GM19452 (cell line): ENCODE data around the gene ADISSP.

ENCODE experiments used
- ATAC-seq: cut with Tn5 transposase; IDR thresholded peaks from one replicate; pipeline ENCODE4 v1.9.1; 2021; ENCODE audit not compliant: unreplicated experiment

ADISSP gene

GRCh38 chr20:3739054-3739925 is 28.3 kb downstream of the ADISSP start:
- ATAC-seq, result no peak

GRCh38 chr20:3738111-3739053 is 29.2 kb downstream of the ADISSP start:
- no peak for ATAC-seq

- ATAC-seq, result no peak
Measured at GRCh38 chr20:3735768-3736167, 31.8 kb downstream of the ADISSP start.

GRCh38 chr20:3734111-3734843 is 33.3 kb downstream of the ADISSP start:
- no peak for ATAC-seq

GRCh38 chr20:3733119-3733995 is 34.2 kb downstream of the ADISSP start:
- ATAC-seq, result no peak

GRCh38 chr20:3732327-3733118 is 35.0 kb downstream of the ADISSP start, which contains the start of gene HSPA12B:
Gene HSPA12B (plus strand): TSS chr20:3732685. CDS start chr20:3738675, 5,990 bp downstream.
- ATAC-seq, result no peak

- ATAC-seq, result no peak
Measured at GRCh38 chr20:3731944-3732326, 35.6 kb downstream of the ADISSP start.

- no peak for ATAC-seq
Measured at GRCh38 chr20:3730803-3731672, 36.5 kb downstream of the ADISSP start.

GRCh38 chr20:3729811-3730540 is 37.6 kb downstream of the ADISSP start:
- no peak for ATAC-seq

GRCh38 chr20:3729378-3729777 is 38.2 kb downstream of the ADISSP start:
- no peak for ATAC-seq

- no peak for ATAC-seq
Measured at GRCh38 chr20:3728876-3729275, 38.7 kb downstream of the ADISSP start.

GRCh38 chr20:3728354-3728753 is 39.2 kb downstream of the ADISSP start:
- no peak for ATAC-seq

- no peak for ATAC-seq
Measured at GRCh38 chr20:3727401-3728021, 40.0 kb downstream of the ADISSP start.

GRCh38 chr20:3724356-3724755 is 43.2 kb downstream of the ADISSP start:
- no peak for ATAC-seq

GRCh38 chr20:3723284-3723683 is 44.3 kb downstream of the ADISSP start:
- no peak for ATAC-seq

- no peak for ATAC-seq
Measured at GRCh38 chr20:3721912-3722311, 45.6 kb downstream of the ADISSP start.

- ATAC-seq, result no peak
Measured at GRCh38 chr20:3720626-3721025, 46.9 kb downstream of the ADISSP start.
